Ramos (cell line): ENCODE results near the gene C19orf85.

ENCODE experiments used
- in situ Hi-C: fragments of 300-500 bp; cut with MboI; formaldehyde crosslinking; loops from one replicate; pipeline ENCODE4 v1.14.3; 2022; ENCODE audit warnings: low sequenced_read_pairs; ENCODE audit not compliant: unreplicated experiment

The C19orf85 gene

DNA sequence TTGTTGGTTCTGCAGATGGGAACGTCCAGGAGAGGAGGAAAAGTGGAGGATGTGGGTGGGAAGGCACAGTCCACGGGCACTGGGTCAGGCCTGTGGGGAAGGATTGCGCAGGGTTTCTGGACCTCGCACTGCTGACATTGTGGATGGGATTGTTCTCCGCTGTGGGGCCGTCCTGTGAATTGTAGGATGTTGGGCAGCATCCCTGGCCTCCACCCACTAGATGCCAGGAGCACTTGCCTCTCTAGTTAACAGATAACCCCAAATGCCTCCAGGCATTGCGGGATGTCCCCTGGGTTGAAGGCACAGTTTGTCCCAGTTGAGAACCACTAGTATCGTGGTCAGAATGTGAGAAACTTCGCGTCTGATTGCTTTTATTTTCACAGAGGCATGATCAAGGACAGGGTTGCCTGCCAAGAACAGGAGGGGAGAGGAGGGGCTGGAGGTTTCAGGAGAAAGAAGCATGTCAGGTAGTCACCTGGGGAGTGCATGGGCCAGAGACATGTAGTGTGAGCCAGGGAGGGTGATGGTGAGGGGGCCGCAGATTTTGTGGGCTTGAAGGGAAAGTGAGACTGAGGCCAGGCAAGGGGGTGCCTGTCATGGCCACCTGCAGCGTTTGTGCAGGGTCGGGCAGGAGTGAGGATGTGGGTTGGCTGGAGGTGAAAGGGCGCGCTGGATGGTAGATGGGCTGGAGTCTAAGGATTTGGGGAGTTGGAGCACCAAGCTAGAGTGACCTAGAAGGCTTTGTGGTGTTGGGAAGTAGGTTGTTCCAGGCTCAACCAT, 15.1 kb upstream of the C19orf85 start:
- in situ Hi-C loops = no loop called here

DNA sequence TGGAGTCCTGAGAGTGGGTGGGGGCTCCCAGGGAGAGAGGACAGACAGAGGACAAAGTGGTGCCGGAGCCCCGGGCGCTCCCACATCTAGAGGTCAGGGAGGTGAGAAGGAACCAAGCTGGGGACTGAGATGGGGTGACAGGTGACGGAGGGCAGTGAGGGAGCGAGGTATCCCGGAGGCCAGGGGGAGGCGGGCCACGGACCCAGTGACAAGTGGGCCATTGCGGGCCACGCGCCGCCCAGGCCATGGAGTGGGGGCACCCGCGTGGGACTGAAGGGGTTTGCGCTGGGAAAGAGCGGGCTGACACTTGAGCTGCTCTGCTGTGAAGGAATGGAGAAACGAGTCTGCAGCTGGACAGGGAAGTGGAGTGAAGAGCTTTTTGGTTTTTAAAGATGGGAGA, 14.5 kb upstream of the C19orf85 start:
- in situ Hi-C loops = no loop called here

DNA sequence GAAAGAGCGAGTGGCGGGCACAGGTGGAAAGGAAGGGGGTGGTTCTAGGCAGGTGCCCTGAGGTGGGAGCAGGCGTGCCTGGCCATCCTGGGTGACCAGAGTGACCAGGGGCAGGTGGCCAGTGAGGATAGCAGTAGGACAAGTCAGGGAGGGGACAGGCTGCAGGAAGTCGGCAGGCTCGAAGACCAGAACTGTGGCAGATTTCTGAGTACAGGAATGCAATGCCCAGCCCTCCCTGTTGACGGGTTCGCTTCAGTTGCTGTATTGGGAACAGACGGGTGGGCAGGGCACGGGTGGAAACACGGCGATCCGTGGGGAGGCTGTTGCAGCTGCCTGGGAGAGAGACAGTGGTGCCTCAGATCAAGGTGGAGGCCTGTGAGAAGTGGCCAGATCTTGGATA, 13.8 kb upstream of the C19orf85 start:
- in situ Hi-C loops = no loop called here

DNA sequence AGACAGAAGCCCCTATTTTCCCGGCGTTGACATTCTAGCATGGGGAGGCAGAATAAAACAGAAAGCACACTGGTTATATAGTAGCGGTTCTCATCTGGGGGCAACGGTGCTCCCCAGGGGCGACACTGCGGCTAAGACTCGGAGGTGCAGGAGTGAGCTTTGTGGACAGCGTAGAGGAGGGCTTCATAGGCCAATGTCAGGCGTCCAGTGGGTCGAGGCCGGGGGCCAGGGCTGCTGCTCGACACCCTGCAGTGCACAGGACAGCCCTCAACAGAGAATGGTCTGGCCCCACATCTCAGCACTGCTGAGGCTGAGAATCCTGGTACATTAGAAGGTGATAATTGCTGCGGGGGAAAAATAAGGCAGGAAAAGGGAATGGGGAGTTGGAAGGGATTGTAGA, 13.4 kb upstream of the C19orf85 start:
- in situ Hi-C loops = no loop called here

DNA sequence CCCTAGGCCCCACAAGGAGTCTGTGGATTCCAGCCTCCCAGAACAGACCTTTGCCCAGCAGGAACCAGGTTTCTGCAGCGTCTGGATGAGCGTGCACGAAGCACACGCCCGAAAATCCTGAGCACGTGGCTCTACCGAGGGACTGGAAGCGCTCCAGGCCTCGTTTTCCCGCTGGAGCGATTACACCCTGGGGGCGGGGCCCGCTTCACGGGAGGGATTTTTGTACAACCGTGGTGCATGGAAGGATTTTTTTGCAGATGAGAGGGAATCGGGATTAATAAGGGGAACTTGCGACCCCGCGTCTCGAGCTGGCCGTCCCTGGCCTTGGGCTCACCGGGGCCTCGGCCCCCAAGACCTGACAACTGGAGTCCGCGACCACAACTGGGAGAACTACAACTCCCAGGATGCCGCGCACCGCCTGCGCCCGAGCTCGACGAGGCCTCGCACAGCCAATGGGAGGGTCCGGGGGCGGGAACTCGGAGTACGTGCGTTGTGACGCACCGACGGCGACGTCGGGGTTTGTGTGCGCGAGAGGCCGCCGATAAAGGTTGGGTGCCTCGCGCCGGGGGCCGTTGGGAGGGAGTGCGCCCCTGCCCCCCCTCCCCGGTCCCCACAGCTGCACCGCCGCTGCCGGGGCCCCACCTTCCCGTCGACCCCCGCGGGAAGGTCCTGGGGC, 11.7 kb upstream of the C19orf85 start, which contains the start of gene ZNF628:
TSS of gene ZNF628 (plus strand) at position 518 of the 676 bp plus-strand sequence. CDS start 3,294 bp downstream, outside the sequence.
- in situ Hi-C loops = no loop called here

DNA sequence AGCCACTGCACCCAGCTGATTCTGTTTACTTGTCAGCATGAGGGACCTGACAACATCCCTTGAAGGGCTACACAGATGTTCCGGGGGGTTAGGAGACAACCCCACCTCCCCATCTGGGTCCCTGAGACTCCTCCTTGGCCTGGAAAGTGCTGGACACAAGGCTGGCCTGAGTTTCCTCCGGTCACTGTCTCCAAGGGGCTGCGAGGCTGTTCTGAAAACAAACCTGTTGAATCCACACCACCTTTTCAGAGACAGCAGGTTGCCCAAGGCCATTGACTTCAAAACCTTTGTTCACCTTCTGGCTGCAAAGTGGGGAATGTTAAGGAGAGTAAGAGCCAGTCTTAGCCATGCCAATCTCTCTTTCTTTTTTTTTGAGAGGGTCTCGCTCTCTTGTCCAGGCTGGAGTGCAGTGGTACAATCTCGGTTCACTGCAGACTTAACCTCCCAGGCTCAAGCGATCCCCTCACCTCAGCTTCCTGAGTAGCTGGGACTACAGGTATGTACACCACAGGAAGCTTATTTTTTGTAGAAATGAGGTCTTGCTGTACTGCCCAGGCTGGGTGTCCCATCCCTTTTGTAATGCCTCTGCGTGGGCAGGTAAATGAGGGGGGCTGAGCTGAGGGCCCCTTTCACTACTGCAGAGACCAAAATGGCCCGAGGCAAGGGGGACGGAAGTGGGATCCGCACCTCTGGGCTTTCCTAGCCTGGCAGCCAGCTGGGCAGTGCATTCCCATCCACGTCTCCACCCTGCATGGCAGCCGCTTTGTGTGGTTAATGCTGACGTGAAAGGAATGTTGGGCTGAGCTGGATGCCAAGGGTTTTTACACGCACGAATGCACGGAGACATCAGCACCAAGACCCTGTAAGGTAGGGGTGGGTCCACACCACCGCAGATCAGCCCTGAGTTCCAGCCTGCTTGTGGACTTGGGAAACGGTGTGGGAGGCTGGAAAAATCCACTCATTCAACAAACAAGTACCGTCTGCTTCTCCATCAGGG, 10.0 kb upstream of the C19orf85 start:
- in situ Hi-C loops = no loop called here

DNA sequence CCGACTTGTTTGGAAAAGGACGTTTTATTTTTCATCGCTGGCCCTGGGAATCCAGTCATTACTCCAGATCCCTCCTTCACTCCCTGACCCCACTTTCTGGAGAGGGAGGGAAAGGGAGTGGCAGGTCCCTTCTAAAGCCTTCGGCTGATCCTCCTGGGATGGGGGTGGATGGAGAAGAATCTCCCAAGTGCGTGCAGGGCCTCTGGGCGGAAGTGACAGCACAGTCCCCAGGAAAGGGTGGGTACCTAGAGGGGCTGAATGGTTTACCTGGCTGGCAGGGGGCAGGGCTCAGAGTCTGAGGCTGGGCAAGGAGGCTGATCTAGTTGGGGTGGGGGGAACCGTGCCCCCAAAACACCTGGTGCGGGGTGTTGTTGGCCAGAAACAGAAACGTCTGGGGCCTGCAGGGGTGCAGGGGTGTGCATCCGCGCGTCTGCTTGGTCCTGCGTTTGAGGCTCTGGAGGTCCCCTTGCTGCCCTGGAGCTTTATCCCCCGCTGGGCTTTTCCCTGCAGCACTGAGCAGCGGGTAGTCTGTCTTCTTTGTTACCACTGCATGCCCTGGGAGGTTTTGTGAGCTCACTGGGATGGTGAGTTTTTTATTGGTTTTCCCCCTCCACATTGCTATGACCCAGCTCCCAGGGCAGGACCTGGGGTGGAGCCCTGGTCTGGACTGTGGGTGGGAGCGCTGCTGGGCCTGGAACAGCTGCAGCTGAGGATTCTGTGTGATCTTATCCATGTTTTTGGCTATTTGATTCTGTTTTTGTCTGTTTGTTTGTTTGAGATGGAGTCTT, 8.9 kb upstream of the C19orf85 start:
- in situ Hi-C loops = no loop called here

DNA sequence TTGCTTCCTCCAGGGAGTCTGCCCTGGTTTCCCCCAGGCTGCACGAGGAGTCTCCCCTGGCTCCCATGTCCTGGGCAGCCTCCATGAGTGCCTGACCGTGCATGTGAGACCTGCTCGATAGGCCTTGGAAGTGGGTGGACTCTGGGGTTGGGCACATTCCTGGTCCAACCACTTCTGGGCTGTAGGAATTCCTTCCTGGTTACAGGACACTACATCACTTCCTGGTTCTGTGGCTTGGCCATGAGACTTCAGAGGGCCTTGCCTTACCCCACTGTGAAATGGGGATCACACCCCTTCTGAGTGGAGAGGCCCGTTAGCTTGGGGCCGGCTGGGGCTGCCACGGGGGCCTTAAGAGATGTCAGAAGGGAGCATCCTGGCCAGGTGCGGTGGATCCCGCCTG, 7.9 kb upstream of the C19orf85 start:
- in situ Hi-C loops = no loop called here

DNA sequence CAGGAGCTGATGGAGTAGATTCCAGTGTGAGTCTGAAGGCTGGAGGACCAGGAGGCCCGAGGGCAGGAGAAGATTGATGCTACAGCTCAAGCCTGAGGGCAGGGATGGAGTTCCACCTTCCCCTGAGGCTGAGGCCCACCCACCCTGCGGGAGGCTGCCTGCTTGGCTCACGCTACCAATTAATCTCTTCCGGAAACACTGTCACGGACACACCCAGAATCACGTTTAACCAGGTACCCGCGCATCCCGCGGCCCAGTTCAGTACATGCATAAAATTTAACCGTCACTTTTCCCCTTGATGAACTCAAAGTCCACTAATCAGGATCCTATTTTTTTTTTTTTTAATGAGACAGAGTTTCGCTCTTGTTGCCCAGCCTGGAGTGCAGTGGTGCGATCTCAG, 6.7 kb upstream of the C19orf85 start:
- in situ Hi-C loops = no loop called here

DNA sequence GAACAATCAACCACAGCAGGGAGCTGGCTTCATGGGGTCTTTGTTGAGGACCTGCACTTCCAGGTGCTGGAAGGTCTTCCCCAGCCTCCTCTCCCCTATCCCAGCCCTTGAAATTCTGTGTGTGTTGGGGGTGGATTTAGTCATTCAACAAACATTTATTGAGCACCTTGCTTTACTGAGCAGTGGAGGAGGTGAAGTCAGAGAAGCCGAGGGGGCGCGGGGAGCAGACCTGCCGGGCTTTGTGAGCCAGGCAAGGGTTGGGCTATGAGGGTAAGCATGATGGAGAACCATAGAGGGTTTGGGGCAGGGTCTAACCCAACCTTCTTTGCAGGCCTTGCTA, 3.5 kb upstream of the C19orf85 start:
- in situ Hi-C loops = no loop called here

DNA sequence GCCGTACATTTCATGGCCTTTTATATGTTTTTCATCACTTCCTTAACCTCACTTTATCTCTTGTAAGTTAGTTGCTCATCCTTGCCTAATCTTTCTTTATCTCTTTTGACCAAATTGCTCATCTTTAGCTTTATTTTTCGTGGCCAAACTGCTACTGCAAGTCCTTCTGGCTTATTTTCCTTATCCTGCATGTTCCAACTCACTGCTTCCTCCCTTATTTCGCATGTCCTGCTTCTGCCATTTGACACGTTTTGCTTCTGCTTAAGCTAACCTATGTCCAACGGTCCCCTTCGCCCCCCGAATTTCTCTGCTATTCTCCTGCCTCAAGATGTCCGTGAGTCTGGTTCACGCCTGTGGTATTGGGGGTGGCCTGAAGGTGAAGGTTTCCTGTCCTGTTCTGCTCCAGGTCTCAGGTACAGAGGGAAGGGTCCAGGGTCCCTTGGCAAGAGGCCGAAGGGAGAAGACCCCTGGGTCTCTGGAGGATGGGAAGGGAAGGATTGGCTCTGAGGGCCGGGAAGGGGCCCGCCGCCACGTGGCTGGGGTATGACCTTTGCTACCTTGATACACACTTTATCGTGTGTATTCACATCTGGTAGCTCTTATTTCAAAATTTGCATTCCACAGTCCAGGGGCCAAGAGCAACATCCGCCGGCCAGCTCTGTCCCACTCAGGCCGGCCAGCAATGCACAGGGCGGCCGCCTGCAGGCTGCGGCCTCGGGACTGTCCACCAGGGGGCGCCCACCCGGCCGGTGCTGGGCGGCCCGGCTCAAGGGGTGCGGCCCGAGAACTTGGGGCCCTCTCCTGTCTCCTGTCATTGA, 2.9 kb upstream of the C19orf85 start:
- in situ Hi-C loops = no loop called here

DNA sequence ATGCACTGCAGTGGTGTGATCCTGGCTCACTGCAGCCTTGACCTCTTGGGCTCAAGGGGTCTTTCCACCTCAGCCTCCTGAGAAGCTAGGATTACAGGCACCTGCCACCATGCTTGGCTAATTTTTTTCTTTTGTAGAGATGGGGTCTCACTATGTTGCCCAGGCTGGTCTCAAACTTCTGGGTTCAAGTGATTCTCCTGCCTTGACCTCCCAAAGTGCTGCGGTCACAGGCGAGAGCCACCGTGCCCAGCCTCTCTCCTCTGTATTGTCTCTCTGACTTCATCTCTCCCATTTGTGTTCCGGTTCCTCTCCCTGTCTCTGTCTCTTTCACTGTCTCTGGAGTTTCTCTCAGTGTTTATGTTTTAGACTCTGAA, 1.7 kb upstream of the C19orf85 start:
- in situ Hi-C loops = no loop called here

DNA sequence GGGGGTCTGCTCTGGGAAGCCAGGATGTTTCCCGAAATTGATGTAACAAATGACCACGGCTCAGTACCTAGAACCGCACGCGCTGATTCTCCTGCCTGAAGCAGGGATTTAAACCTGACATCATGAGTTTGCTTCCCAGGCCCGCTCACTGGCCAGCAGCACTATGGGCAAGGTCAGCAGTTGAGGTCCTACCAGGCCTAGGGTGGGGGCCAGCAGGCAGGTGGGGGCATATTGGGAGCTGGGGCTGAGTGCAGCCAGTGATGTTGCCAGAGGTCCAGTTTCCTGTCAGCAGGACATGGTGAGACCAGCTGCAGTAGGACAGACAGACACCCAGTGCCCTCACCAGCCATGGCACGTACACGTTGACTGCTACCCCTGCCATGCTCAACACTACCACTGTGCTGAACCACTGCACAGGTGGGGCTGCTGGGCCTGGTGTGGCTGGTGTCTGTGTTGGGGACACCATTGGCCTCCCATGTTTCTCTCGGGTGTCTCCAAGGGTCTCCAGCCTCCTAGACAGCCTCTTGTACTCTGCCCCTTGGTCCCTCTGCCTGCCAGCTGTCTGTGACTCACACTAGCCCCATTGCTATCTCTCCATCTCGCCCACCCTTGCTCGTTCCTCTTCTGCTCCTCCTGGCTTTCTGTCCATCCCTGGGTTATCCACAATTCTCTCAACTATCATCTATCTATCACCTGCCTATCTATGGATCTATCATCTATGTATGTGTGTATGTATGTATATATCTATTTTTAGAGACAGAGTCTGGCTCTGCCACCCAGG, 1.1 kb upstream of the C19orf85 start:
- in situ Hi-C loops = no loop called here

DNA sequence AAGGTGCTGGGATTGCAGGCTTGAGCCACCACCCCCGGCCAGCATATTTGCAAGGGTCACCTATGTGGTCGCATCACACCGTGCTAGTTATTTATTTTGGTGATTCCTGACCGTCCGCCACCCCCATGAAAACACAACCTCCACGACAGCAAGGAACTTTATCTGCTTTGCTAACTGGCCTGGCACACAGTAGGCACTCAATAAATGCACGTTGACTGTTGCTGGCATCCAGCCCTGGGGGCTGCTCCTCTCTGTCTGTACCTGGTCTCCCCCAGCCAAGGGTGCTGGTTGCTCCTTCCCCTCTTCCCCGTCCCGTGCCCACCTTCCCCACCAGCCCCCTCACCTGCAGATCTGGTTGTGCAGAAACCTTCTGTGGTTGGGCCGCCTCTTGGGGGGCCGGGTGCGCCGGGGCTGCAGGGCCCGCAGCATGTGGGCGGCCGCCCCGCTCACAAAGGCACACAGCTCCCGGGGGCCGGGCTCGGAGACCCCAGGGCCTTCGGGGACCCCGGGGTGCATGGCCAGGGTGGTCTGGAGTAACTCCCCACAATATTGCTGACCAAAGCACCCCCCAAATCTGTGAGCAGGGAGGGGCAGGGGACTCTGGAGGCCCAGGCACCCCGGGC, 401 bp downstream of the C19orf85 start:
- in situ Hi-C loops = no loop called here

DNA sequence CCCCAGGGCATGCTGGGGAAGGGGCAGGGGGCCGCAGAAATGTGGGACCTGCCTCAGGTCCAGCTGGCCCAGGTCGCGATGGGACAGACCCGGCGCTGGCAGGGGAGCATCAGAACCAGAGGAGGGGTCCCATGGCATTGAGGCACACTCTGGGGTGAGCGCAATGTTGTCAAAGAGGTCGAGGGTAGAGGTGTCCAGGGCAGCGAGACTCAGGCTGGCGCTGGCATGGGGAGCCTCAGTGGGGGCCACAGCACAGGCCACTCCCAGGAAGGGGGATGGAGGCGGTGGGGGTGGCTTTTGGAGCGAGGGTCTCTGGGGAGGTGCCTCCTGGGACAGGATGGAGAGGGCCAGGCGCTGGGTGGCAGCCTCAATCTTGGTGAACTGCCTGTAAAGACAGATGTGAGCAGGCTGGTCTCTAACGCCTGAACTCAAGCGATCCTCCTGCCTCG, 944 bp downstream of the C19orf85 start:
- in situ Hi-C loops = no loop called here

DNA sequence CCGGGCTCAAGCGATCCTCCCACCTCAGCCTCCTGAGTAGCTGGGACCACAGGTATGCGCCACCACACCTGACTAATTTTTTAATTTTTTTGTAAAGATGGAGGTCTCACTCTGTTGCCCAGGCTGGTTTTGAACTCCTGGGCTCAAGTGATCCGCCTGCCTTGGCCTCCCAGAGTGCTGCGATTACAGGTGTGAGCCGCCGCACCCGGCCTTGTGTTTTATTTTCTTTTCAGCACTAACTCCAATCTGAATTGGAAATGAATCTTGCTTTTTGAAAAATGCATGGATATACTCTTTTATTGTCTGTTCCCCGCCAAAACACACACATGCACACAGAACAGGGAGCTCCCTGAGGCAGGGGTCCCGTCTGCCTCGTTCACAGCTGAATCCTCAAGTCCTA, 1.8 kb downstream of the C19orf85 start:
- in situ Hi-C loops = no loop called here

DNA sequence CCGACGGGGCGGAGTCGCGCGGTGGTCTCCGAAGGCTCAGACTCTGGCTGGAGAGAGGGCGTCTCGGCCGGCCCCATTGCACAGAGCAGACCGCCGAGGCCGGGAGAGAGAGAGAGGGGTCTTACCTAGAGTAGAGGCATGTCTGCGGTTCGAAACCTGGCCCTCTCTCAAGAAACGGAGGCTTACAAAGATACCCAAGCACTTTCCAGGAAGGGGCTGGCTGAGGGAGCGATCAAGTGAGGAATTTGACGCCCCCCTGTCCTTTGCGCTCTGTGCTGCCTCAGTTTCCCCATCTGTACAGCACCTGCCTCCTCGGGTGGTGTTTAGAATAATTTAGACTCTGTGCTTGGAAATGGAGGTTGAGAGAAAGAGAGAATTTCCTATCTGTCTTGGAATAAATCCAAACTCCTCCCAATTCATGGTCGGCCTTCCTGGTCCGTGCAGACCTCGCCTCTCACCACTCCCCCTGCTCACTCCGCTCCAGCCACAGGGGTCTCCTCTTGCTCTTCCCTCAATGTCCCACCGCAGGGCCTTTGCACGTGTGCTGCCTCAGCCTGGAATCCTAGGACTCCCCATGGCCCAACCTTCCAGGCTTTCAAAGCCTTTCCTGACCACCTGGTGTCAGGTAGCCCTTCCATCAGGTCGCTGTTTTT, 2.5 kb downstream of the C19orf85 start:
- in situ Hi-C loops = no loop called here
